HG02943 (cell line): ENCODE measurements around the gene TMEM54.

ENCODE experiments used
- ATAC-seq: cut with Tn5 transposase; IDR thresholded peaks from one replicate; pipeline ENCODE4 v1.9.1; 2021; ENCODE audit warnings: mild to moderate bottlenecking, low read depth, moderate library complexity; ENCODE audit not compliant: unreplicated experiment

TMEM54 gene

DNA sequence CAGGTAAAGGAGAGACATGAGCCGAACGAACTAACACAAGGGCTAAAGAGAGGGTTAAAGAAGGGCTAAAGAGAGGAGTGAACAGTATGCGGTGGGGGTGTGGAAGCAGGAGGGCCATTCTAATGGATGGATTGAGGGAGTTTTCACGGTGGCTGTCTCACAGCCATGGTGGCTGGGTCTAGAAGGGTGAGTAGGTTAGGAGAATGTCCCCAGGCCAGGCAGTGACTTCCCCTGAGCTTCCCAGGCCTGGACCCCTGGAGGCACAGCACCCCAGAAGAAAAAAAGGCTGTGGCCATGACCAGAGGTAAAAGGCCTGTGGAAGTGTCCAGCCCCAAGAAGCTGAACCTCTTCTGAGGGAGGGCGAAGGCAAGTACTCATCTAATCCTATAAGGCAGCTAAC, 34.0 kb downstream of the TMEM54 start:
- ATAC-seq, result no peak

GRCh38 chr1:32865639-32866405, 35.4 kb downstream of the TMEM54 start:
- no peak for ATAC-seq

DNA sequence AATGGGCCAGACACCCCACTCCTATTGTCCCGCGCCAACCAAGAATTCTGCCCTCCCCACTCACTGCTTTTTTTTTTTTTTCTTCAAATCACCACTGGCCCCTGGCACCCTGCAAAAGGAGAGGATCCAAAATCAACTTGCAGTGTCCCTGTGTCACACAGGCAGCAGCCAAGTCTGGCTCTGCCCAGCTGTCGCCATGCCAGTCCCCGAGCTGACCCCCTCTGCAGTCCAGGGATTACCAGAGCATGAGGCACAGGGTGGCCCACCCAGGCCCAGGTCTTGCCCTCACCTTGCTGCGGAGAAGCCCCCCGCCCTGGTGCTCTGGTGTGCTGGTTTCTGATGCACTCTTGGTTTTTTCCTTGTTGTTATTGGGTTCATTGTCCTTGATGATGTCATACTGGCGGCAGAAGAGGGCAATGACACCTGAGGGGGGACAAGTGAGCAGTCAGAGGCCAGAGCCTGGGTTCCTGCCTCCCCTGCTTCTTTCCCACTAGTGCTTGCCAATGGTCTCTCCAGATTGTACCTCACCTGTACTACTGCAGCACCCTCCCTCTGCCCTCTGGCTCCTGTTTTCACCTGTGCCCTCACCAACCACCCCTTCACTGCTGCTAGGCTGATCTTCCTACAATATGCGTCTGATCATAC, 36.7 kb downstream of the TMEM54 start:
- no peak for ATAC-seq

- ATAC-seq, result no peak
These were observed 37.3 kb downstream of the TMEM54 start for GRCh38 chr1:32863881-32864245.

DNA sequence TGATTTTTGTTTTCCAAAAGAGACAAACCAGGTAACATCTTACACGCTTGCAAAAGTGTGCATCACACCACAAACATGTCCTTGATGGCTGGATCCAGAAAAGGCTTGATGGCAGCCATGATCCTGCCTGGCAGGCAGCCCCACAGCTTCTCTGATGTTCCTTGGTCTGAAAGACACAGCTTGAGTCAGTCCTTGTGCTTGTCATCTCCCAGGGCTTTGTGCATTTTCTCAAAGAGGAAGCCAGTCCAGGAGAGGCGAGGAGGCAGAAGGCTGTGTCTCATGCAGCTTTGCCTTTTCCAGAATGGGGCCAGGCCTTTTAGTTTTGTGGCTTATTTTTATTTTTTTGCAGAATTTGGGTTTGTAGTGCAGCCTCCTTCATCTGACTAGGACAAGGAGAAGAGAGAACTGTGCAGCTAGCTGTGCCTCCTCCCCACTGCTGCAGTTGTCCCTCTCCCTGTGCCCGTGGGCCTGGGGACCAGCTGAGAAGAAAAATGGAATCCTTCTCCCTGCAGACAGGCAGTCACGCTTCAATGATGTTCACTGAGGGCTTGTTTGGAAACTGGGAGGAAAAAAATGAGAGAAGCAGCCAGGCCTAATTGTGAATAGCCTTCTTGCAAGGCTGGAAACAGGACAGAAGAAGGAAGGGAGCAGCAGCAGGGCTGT, 37.8 kb downstream of the TMEM54 start:
- ATAC-seq, result no peak

DNA sequence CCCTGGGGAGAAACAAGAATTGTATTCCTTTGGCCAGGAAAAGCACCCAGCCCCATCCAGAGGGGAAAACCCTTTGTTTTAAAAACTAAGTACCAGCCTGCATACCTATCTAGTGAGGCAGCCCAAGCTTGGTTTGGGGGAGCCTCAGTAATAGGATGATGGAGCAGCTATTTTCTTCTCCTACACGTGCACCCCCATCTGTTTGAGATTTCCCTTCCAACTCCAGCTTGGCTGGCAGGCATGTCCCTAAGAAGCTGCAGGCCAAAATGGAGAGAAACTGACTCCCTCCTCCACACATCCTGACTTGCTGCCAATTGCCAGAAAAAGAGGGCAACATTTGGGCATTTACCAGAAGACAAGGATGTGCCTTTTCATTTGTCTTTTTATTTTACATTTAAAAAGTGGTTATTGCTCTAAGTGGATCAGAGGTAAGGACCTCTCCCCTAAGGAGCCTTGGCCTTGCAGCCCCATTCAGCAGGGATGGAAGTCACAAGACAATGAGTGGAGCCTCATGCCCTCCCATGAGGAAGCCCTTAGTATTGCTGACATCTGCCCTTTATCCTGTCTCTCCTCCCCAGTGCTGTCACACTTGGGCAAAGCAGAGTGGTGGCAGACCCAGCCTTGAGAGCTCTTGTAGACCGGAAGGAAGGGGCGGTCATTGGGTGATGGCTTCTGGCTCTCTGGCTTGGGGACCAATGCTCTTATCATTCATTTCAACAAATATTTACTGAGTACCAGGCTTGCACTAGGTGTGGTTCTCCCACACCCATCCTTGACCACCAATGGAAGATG, 39.1 kb downstream of the TMEM54 start:
- no peak for ATAC-seq

DNA sequence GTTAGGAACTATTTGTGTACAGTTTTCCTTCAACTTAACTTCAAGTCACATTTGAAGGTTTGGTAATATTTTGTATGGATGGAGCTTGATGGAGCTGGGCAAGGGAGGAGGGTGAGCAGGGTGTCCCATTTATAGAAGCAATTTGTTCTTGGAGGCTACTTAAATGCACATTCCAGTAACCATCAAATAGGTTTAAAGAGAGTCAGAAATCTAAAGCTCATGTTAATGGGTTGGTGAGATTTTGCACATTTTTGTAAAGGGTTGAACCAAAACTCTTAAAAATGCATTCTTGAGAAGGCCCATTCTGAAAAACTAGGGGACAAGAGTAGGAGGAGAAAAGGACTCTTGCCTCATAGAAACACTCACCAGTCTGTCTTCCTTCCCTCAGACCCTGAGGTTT, 40.6 kb downstream of the TMEM54 start:
- ATAC-seq, result no peak

DNA sequence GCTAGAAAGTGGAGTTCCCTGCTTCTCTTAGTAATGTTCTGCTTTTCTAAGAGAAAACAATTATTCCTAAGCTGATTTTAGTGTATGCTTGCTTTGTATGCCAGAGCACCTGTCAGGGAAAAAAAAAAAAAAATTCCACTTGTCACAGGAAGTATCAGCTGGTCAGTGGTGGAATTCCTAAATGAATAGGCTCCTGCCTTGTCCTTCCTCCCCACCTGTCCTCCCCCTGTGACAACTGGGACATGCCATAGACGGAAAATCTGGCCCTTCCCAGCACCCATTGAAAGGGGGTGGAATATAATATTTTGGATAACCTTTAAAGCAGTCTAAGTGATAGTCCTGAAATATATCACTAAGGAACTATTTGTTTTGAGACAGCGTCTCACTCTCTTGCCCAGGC, 41.3 kb downstream of the TMEM54 start:
- no peak for ATAC-seq

GRCh38 chr1:32858791-32859190, 42.4 kb downstream of the TMEM54 start:
- ATAC-seq, result no peak

DNA sequence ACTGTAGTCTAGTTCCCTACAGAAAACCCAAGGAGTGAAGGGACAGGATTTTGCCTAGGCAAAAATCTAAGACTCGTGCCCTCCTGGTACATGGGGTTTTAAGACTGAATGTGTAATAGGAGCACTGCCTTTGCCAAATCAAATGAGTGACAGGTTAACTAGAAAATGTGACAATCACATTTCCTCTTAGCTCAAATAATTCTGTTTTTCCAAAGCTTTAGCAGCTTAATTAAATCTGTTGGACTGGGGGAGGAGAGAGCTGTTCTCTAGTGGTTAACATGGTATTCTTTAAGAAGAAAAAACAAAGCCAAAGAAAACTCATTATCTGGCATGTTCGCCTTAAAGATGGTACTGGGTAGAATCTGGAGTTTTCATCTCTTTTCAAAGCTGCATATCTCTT, 43.1 kb downstream of the TMEM54 start:
- no peak for ATAC-seq

DNA sequence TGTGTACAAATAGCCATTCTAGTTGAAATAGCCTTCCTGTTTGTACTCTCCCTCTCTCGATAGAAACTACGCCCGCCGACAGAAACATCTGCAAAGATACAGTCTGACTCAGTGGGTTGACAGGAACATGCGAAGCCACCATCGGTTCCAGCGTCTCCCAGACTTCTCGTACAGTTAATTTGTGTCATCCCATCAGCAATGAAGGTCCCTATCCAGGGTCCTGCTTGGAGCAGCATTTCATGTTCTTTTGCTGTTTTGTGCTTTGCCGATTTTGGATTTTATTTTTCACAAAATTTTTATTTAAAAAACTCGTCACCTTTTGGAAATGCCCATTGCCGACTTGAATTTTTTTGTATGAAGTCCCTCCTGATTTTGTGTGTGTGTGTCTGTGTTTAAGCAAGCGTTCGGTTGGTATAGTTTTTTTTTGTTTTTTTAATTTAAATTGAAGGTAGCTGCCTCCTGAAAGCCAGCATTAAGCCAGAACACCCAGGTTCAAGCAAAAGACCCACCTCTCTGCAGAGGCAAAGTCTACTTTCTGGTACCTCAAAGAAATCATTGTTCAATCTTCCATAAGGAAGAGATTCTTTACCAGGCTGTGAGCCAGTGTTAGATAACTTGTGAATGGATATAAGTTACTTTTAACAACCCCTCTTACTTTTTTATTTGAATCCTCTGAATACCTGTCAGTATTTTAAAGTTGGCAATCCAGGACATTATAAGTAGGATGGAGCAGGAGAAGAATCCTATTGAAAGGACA, 45.1 kb downstream of the TMEM54 start:
- no peak for ATAC-seq

DNA sequence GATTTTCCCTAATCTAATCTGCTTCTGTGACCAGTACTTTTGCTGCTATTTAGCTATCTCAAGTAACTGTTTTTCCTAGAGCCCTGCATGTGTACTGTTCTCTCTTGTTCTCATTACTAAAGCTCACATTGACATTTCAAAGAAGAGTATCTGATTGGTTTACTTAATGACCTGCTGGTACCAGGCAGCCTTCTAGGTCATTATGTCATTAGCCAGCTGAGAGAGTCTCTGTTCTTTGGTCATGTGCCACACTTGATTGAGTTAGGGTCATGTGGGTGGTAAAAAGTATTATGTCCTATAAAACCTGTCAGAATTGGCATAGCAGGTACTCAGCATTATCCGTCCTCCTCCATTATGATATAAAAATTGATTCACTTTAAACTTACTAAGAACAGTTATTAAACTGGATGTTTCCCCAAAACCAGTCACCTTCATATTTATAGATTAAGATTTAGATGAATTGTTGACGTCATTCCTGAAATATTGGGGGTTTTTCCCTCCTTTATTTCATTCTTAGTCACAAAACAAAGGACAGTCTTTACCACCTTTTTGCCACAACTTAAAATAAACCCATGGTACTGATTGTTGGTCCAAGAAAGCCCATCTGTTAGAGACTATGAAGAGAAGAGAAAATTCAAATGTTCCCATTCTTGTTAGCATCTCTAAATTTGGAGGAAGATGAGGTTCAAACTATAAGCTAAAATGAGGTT, 52.7 kb downstream of the TMEM54 start:
- ATAC-seq, result no peak
